ENCODE measurements around the gene HYPK.
"Not testable (repeated sequence)": the region's sequence is repeated elsewhere in the genome, so short reads cannot be mapped to it uniquely, and the experiment has no call there.

Gene HYPK

GRCh38 chr15:43795997-43796396 is 4.4 kb upstream of the HYPK start:
- DNase-seq = no peak

- DNase-seq = no peak
These were observed 3.8 kb upstream of the HYPK start for GRCh38 chr15:43796566-43796965.

- no peak for DNase-seq
These were observed 1.0 kb upstream of the HYPK start for GRCh38 chr15:43799209-43799944.

- no peak for DNase-seq
These were observed 484 bp upstream of the HYPK start, which contains the start of gene SERINC4 for GRCh38 chr15:43799945-43800285. SERINC4 (minus strand) TSS chr15:43800220; CDS start chr15:43799986, 234 bp downstream.

GRCh38 chr15:43802676-43803075 is 2.3 kb downstream of the HYPK start:
- not testable (repeated sequence) for DNase-seq

GRCh38 chr15:43808435-43808950 is 8.1 kb downstream of the HYPK start:
- DNase-seq = no peak

GRCh38 chr15:43808960-43809678 is 8.7 kb downstream of the HYPK start:
- no peak for DNase-seq

GRCh38 chr15:43815064-43815463 is 14.7 kb downstream of the HYPK start:
- not testable (repeated sequence) for DNase-seq

GRCh38 chr15:43821505-43821904 is 21.1 kb downstream of the HYPK start:
- DNase-seq = no peak

- peak; percentile 85 for DNase-seq
These were observed 24.2 kb downstream of the HYPK start, which contains the start of gene MFAP1 for GRCh38 chr15:43824302-43825246. MFAP1 (minus strand) TSS chr15:43824690; CDS start chr15:43824569, 121 bp downstream.

- not testable (repeated sequence) for DNase-seq
These were observed 24.9 kb downstream of the HYPK start for GRCh38 chr15:43825305-43825704.

- DNase-seq = no peak
These were observed 25.7 kb downstream of the HYPK start for GRCh38 chr15:43826029-43826507.

GRCh38 chr15:43826508-43827341 is 26.3 kb downstream of the HYPK start, which contains the start of gene WDR76:
WDR76 (plus strand) TSS chr15:43827002; CDS start chr15:43827033, 31 bp downstream.
- peak; percentile 62 for DNase-seq

- no peak for DNase-seq
These were observed 27.8 kb downstream of the HYPK start for GRCh38 chr15:43828061-43828657.

GRCh38 chr15:43829951-43830540 is 29.6 kb downstream of the HYPK start:
- not testable (repeated sequence) for DNase-seq

GRCh38 chr15:43830691-43831275 is 30.4 kb downstream of the HYPK start:
- DNase-seq = not testable (repeated sequence)

GRCh38 chr15:43831519-43832052 is 31.2 kb downstream of the HYPK start:
- DNase-seq = not testable (repeated sequence)

- DNase-seq = not testable (repeated sequence)
These were observed 32.1 kb downstream of the HYPK start for GRCh38 chr15:43832485-43832884.

- no peak for DNase-seq
These were observed 45.0 kb downstream of the HYPK start for GRCh38 chr15:43845421-43845820.

GRCh38 chr15:43851251-43851650 is 50.9 kb downstream of the HYPK start:
- no peak for DNase-seq

Measured in activated CD8-positive, alpha-beta memory T cell treated with anti-CD3 and anti-CD28 coated beads, Interleukin-2, amount 50 U/mL, for 4 hours (primary cell).